Measurements from ENCODE around the gene PWWP2A.

The PWWP2A gene

GRCh38 chr5:160105686-160106360 lies 13.4 kb downstream of the PWWP2A start:
- ATAC-seq (replicated peaks) (peak; percentile 85 to 94), DNase-seq (no peak)
- Mint-ChIP-seq H3K4me1 (peaks cover 10 to 30% of the 10 kb centered on the region in 2 donors), H3K27ac (no peak overlapping the region), H3K27me3 (no peaks in the 10 kb centered on the region), H3K9me3 (no peaks in the 10 kb centered on the region), H3K4me3 (no peak overlapping the region), H3K36me3 (peaks cover 8 to 14% of the 10 kb centered on the region in 2 donors)

GRCh38 chr5:160097991-160098390 lies 21.3 kb downstream of the PWWP2A start:
- H3K4me1 Mint-ChIP-seq: peaks cover 15 to 29% of the 10 kb centered on the region in 2 donors
- ATAC-seq (replicated peaks) (peak; percentile 36 to 39), DNase-seq (no peak)
- no peaks in the 10 kb centered on the region for H3K9me3 Mint-ChIP-seq
- peak overlapping the region; percentile 47 for H3K27ac Mint-ChIP-seq
- H3K4me3 Mint-ChIP-seq: no peak overlapping the region
- H3K36me3 Mint-ChIP-seq: peaks cover 16 to 25% of the 10 kb centered on the region in 2 donors
- no peaks in the 10 kb centered on the region for H3K27me3 Mint-ChIP-seq

- no peak for ATAC-seq (replicated peaks)
- Mint-ChIP-seq H3K27ac (no peak overlapping the region), H3K36me3 (peaks cover 23 to 32% of the 10 kb centered on the region in 2 donors), H3K4me3 (no peak overlapping the region), H3K27me3 (no peaks in the 10 kb centered on the region), H3K4me1 (peaks cover 15 to 39% of the 10 kb centered on the region in 2 donors), H3K9me3 (no peaks in the 10 kb centered on the region)
- no peak for DNase-seq
Measured at GRCh38 chr5:160096178-160096577, 23.1 kb downstream of the PWWP2A start.

DNA sequence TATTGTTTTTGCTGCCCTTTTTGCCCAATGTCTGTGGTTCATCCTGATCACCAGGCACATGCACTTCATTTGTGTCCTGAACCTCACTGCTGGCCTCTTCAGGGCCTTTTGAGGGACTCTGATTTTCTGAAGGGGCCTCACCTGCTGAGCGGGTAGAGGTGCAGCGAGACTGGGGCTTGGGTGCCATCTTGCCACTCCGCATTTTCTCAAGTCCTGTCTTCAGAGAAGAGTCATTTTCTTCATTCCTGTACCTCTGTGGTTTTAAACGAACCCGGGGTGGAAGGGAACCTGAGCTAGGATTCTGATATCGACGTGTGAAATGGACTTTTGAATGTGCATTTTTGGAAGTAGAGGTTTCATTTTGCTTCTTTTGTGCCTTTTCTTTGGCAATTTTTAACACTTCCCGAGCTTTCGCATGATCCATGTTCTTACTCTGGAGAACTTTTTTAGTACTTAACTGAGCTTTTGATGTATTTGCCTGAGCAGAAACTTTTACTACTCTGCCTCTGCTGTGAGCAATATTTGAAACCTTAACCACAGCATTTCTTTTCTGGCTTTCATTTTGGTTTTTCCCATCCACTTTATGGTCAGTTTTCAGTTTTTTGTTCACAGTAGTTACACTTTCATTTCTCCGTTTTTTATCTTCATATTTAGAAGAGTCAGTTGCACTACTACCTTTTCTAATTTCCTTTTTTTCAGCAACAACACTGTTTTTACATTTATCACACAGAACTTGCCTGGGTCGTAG lies 26.1 kb downstream of the PWWP2A start:
- H3K27ac Mint-ChIP-seq: no peak overlapping the region
- no peaks in the 10 kb centered on the region for H3K27me3 Mint-ChIP-seq
- ATAC-seq (replicated peaks): peak; percentile 25 to 31
- no peaks in the 10 kb centered on the region for H3K9me3 Mint-ChIP-seq
- peaks cover 18 to 30% of the 10 kb centered on the region in 2 donors for H3K36me3 Mint-ChIP-seq
- H3K4me1 Mint-ChIP-seq: peaks cover 19 to 39% of the 10 kb centered on the region in 2 donors
- H3K4me3 Mint-ChIP-seq: peak overlapping the region in 1 of 2 donors; percentile 12
- no peak for DNase-seq

DNA sequence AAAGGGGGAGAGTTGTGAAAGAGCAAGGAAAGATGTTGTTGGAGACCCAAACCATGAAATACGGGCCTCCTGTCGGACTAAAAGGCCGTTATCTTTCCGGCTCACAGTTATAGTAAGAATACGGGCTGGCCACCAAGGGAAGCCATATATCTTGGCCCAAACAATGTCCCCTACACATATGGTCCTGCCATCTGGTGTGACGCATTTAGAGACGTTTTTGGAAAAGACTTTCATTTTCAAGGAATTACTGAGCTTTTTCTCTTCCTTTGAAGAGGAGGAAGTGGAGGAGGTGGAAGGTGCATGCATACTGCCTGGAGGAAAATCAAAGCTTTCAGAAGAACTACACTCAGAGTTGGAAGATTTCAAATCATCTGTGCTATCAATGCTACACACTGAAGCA lies 26.7 kb downstream of the PWWP2A start:
- no peak for DNase-seq
- H3K9me3 Mint-ChIP-seq: no peaks in the 10 kb centered on the region
- H3K4me3 Mint-ChIP-seq: no peak overlapping the region

DNA sequence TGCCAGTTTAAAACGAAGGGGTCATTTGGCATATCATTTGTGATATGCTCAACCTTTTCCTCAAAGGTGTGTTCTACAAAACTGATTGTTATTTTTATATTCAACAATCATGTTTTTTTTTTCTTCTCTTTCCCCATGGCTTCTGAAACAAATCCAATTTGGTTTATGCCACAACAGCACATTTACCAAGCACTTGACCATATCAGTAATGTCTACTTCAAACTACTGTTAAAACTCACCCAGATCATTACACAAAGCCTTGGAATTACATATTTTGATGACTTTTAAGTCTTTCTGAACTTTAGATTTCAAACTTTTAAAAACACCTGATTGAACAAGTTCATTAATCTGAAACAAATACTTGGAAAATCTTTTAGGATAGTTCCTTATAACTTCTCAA lies 29.2 kb downstream of the PWWP2A start:
- H3K27me3 Mint-ChIP-seq: no peaks in the 10 kb centered on the region
- H3K36me3 Mint-ChIP-seq: peaks cover 18 to 31% of the 10 kb centered on the region in 2 donors
- DNase-seq: no peak
- no peak overlapping the region for H3K27ac Mint-ChIP-seq
- ATAC-seq (replicated peaks): no peak
- peaks cover 16 to 34% of the 10 kb centered on the region in 2 donors for H3K4me1 Mint-ChIP-seq
- no peak overlapping the region for H3K4me3 Mint-ChIP-seq
- no peaks in the 10 kb centered on the region for H3K9me3 Mint-ChIP-seq

More for the DNA sequence above, 26.7 kb downstream of the PWWP2A start:
- no peak for ATAC-seq (replicated peaks)
- H3K27ac Mint-ChIP-seq: no peak overlapping the region
- peaks cover 18 to 30% of the 10 kb centered on the region in 2 donors for H3K36me3 Mint-ChIP-seq
- H3K27me3 Mint-ChIP-seq: no peaks in the 10 kb centered on the region
- H3K4me1 Mint-ChIP-seq: peaks cover 16 to 34% of the 10 kb centered on the region in 2 donors

DNA sequence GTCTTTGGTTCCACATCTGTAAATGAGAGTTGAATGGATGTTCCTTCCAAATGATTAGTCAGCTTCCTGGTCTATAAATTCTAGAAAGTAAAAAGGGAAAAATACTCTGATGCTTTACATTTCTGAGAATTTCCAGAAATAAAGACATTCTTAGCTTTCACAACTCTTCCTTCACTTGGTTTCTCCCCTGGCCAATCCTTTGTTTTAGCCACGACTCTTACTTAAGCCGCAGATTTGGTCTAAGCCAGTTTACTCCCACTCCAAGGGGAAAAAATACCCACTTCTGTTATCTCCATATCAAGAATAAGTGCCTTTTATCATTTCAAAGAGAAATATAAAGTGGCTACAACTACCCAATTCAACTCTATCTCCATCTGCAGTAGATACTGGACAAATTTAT lies 29.7 kb downstream of the PWWP2A start:
- ATAC-seq (replicated peaks) (no peak), DNase-seq (no peak)
- Mint-ChIP-seq H3K4me3 (no peak overlapping the region), H3K4me1 (peaks cover 16 to 33% of the 10 kb centered on the region in 2 donors), H3K27ac (no peak overlapping the region), H3K9me3 (no peaks in the 10 kb centered on the region), H3K36me3 (peaks cover 18 to 31% of the 10 kb centered on the region in 2 donors), H3K27me3 (no peaks in the 10 kb centered on the region)

- DNase-seq (no peak), ATAC-seq (replicated peaks) (peak in 1 of 2 donors; percentile 51)
- no peak overlapping the region for H3K27ac Mint-ChIP-seq
- no peaks in the 10 kb centered on the region for H3K9me3 Mint-ChIP-seq
- peaks cover 15 to 25% of the 10 kb centered on the region in 2 donors for H3K36me3 Mint-ChIP-seq
- no peaks in the 10 kb centered on the region for H3K27me3 Mint-ChIP-seq
- H3K4me1 Mint-ChIP-seq: peaks cover 14 to 26% of the 10 kb centered on the region in 2 donors
- no peak overlapping the region for H3K4me3 Mint-ChIP-seq
Measured at GRCh38 chr5:160088805-160089204, 30.4 kb downstream of the PWWP2A start.

DNA sequence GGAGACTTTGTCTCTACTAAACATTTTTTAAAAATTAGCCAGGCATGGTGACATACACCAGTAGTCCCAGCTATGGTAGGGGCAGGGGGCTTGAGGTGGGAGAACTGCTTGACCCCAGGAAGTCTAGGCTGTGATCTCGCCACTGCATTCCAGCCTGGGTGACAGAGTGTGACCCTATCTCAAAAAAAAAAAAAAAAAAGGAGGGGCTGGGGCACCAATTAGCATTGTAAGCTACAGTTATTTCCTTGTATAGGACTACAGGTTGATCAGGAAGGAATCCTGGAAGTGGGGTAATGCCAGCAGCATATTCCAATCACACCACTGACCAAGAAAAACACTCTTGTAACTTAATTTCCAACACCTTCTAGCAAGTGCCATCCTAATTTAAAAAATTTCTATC lies 32.1 kb downstream of the PWWP2A start:
- Mint-ChIP-seq H3K4me1 (peaks cover 6 to 11% of the 10 kb centered on the region in 2 donors), H3K36me3 (peaks cover under 1 to 10% of the 10 kb centered on the region in 2 donors), H3K27me3 (no peaks in the 10 kb centered on the region), H3K9me3 (no peaks in the 10 kb centered on the region), H3K27ac (no peak overlapping the region), H3K4me3 (no peak overlapping the region)
- ATAC-seq (replicated peaks): no peak
- no peak for DNase-seq

DNA sequence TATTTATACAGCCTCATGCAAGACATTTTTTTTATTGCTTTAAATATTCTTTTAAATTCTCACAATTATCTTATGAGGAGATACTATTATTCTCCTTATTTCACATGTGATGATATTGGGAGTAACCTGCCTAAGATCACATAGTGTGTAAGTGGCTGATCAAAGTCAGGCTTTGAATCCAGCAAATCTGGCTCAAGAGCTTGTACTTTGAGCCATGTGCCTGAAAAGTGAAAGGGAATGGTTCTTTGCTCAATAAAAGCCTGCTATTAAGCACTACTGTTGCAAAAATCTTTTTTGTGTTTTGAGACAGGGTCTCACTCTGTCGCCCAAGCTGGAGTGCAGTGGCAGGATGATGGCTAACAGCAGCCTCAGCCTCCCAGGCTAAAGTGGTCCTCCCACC lies 35.1 kb downstream of the PWWP2A start:
- DNase-seq (no peak), ATAC-seq (replicated peaks) (no peak)
- Mint-ChIP-seq H3K4me3 (no peak overlapping the region), H3K9me3 (no peaks in the 10 kb centered on the region), H3K27ac (no peak overlapping the region), H3K27me3 (no peaks in the 10 kb centered on the region), H3K4me1 (peaks cover 0 to 3% of the 10 kb centered on the region in 2 donors), H3K36me3 (peaks cover 2 to 5% of the 10 kb centered on the region in 2 donors)

- Mint-ChIP-seq H3K4me3 (no peak overlapping the region), H3K27me3 (no peaks in the 10 kb centered on the region), H3K36me3 (peaks cover 2 to 9% of the 10 kb centered on the region in 2 donors), H3K4me1 (no peaks in the 10 kb centered on the region), H3K27ac (no peak overlapping the region), H3K9me3 (no peaks in the 10 kb centered on the region)
- DNase-seq: no peak
- no peak for ATAC-seq (replicated peaks)
Measured at GRCh38 chr5:160083501-160083900, 35.7 kb downstream of the PWWP2A start.

DNA sequence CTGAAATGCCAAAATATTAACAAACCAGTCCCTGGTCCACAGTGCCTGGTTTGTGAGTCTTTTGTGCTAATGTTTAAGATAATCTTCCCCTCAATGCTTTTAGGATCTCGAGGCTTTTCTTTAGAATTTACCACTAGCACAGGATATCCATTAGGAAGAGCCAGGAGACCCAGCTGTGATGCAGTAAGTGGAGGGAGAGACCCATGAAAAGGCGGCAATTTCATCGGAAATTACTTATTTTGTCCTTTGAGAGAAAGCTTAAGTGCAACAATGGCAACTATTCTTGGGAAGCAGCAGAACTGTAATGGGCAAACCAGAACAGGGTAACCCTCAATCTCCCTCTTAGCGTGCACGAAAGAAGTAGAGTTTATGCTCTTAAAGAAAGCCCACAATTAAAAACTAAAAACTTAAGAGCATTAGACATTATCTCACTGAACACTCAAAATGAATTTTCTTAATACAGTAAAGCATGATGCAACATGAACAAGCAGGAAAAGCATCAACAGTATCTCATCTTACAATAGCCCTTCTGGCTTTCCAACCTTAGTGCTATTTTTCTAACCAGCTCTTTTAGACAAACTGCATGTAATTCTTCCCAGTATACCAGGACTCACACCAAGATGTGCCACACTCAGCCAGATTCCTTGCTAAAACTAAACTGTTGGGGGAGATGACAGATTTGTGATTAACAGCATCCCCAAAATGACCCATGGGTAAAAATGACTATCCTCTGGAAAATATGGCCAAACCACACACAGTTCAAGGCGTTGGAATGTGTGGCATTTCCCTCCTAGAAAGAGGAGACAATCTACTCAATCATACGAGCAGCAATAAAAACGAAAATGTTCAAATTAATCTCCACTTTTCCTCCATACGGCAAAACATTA lies 36.4 kb downstream of the PWWP2A start:
- no peak overlapping the region for H3K27ac Mint-ChIP-seq
- peaks cover 2 to 12% of the 10 kb centered on the region in 2 donors for H3K36me3 Mint-ChIP-seq
- H3K27me3 Mint-ChIP-seq: no peaks in the 10 kb centered on the region
- ATAC-seq (replicated peaks) (no peak), DNase-seq (no peak)
- H3K4me3 Mint-ChIP-seq: no peak overlapping the region
- no peaks in the 10 kb centered on the region for H3K9me3 Mint-ChIP-seq
- H3K4me1 Mint-ChIP-seq: no peaks in the 10 kb centered on the region

DNA sequence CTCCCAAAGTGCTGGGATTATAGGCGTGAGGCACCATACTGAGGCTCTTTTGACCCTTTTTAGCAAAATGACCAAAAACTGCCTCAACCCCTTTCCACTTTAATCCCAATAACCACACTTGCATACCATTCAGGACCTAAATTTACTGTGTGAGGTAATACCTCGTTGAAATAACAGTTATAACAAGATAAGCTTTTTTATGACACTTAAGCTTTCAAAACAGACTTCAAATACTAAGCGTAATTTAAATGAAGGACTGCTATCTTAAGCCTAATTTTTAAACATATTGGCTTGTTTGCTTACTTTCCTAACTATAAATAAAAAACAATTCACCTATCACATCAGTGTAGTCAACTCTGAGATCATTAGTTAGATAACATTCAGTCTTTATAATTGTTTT lies 37.8 kb downstream of the PWWP2A start:
- no peak for ATAC-seq (replicated peaks)

GRCh38 chr5:160079753-160080152 lies 39.5 kb downstream of the PWWP2A start:
- no peaks in the 10 kb centered on the region for H3K9me3 Mint-ChIP-seq
- H3K27me3 Mint-ChIP-seq: no peaks in the 10 kb centered on the region
- ATAC-seq (replicated peaks) (no peak), DNase-seq (no peak)
- H3K4me3 Mint-ChIP-seq: no peak overlapping the region
- H3K27ac Mint-ChIP-seq: no peak overlapping the region
- H3K4me1 Mint-ChIP-seq: no peaks in the 10 kb centered on the region
- H3K36me3 Mint-ChIP-seq: peaks cover 2 to 9% of the 10 kb centered on the region in 2 donors

More for the DNA sequence above, 37.8 kb downstream of the PWWP2A start:
- Mint-ChIP-seq H3K36me3 (peaks cover 2 to 12% of the 10 kb centered on the region in 2 donors), H3K4me1 (no peaks in the 10 kb centered on the region), H3K27ac (no peak overlapping the region), H3K9me3 (no peaks in the 10 kb centered on the region), H3K27me3 (no peaks in the 10 kb centered on the region), H3K4me3 (no peak overlapping the region)
- no peak for DNase-seq

Measured in stimulated activated naive B cell treated with anti-CD40 and anti-IgM and Interleukin-4, amounts not matched to agents 10 μg/mL and 1 μg/mL and 100 μg/mL, for 72 hours (primary cell).